GM10266 (cell line): ENCODE data around the gene TBX4.

Source experiments
- DNase-seq: peaks from one replicate; pipeline ENCODE4 v3.0.0; 2012; ENCODE audit errors: extremely low spot score
- TF ChIP-seq, protein P1 (sequence below): IDR thresholded peaks from 2 replicates; pipeline ENCODE4 v1.5.1; 2012; ENCODE audit warnings: mild to moderate bottlenecking, low read depth; ENCODE audit not compliant: control insufficient read depth, insufficient read depth; ENCODE audit errors: missing control alignments

TBX4 gene

DNA sequence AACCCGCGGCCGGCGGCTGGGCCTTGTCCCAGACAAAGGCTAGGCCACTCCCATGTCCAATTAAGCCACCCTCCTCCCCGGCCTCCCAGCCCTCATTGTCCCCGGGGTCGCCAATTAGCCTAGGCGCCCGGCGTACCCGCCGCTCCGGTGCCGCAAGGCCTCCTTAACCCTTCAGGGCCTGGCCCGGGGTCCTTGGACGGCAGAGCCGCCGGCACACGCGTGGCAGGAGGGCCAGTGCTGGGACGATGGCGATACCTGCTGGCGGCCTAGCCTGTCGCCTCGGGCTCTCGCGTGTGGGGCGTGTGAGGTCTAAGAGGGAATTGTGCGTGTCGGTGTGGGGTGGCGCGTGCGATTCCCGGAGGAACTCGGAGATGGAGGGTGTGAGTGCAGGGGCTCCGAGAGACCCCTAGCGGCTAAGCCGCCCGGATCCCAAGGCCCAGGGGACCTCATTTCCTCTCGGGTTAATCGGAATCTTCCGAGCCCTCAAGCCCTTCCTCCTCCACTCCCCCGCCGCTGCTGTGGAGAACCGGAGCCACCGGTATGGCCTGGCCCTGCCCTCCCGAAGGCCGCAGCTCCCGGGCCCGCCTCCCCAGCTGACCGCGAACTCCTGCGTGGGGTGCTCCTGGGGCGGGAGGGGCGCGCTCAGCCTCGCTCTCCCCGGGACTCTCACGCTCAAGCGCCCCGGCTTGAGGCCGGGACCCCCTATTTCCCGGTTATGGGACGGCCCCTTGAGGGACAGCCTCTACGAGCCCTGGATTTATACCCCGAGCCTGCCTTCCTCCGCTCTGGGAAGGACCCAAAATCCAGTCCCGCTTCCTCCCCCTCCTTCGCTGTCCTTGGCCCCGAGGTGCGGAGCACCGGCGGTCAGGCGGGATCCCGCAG is 40.7 kb upstream of the TBX4 start:
- DNase-seq, result peak; percentile 73

GRCh38 chr17:61412143-61412859 is 39.9 kb upstream of the TBX4 start:
- TF ChIP-seq, protein P1, sequence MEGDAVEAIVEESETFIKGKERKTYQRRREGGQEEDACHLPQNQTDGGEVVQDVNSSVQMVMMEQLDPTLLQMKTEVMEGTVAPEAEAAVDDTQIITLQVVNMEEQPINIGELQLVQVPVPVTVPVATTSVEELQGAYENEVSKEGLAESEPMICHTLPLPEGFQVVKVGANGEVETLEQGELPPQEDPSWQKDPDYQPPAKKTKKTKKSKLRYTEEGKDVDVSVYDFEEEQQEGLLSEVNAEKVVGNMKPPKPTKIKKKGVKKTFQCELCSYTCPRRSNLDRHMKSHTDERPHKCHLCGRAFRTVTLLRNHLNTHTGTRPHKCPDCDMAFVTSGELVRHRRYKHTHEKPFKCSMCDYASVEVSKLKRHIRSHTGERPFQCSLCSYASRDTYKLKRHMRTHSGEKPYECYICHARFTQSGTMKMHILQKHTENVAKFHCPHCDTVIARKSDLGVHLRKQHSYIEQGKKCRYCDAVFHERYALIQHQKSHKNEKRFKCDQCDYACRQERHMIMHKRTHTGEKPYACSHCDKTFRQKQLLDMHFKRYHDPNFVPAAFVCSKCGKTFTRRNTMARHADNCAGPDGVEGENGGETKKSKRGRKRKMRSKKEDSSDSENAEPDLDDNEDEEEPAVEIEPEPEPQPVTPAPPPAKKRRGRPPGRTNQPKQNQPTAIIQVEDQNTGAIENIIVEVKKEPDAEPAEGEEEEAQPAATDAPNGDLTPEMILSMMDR, result peak; percentile 98
- peak; percentile 94 for DNase-seq

More for the DNA sequence above, 40.7 kb upstream of the TBX4 start:
- TF ChIP-seq, protein P1, result peak; percentile 24

DNA sequence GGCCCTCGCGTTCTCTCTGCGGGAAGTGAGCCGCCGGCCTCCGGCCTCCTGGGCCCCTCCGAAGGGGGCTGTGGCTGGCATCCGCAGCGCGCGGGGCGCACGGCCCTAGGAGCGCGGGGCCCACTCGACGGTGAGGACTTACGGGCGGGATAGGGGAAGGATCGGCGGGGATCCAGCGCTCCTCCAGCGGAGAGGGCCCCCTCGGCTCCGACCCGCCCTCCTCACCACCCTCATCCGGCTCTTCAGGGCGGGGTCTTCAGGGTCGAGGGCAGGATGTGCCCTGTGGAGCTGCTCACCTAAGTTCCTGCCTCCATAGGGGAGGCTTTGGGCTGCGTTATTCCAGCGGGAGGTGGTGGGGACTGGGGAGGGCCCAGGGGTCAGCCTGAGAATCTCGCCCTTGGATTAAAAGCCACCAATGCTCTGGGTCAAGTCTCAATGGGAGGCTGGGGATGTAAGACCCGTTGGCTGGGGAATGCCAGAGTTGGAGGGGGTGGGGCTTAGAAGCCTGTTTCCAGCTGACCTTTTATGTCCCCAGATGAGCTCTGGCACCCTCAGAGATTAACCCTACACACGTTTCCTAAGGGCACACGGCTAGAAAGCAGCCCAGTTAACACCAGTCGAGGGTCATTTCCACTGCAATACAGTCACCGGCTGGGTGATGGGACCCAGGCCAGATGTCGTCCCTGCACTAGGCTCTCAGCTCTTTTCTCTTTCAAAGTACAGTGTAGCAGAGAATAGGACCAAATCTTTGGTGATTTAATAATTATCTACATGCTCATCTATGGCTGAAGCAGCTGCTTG is 39.2 kb upstream of the TBX4 start:
- peak; percentile 35 for DNase-seq
- TF ChIP-seq, protein P1, result no peak

- DNase-seq, result no peak
- TF ChIP-seq, protein P1, result no peak
Measured at GRCh38 chr17:61413661-61414126, 38.5 kb upstream of the TBX4 start.

DNA sequence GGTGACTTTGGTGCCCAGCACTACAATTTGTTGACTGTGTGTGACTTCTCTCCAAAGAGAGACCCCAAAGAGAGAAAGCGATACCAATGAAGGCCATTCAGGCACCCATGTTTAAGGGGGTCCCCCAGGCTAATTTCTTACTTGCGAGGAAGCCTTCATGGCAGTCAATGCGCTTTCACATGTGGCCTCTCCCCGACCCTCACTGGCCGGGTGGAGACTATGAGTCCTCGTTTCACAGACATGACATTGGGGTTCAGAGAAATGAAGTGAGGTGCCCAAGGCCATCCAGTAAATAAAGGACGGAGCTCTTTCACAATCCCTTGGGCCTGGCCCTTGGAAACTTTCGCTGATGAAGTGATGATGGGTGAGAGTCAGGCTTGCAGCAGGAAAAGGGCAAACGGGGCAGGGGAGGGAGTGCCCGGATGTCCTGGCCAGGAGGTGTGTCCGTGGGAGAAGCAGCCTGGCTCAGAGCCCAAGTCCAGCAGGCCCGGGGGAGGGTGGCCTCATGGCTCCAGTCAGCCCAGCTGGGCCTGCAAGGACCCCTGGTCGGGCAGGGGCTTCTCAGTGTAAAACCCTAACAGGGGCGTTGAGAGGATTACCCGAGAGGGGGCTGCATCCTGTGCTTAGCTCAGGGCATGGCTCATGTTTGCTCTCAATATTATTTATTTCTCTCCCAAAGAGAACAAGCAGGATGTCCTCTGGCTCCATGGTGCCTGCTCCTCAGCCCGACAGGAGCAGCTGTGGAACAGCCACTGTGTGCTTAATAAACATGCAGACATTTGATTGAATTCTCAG is 37.9 kb upstream of the TBX4 start:
- TF ChIP-seq, protein P1, result no peak

DNA sequence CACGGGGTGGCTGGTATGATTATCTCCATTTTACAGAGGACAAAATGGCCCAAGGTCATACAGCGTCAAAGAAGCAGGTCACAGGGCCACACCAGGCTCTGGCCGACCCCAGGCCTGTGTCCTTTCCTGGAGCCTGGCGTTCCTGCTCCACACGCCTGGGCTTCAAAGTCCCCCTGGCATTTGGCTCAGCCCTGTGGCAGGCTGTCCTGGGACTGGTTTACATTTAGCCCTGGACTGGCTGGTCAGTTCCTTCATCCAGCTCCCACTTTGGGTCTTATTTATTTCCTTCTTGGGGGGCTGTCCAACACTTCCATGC is 37.3 kb upstream of the TBX4 start:
- DNase-seq, result no peak
- TF ChIP-seq, protein P1, result no peak

More for the DNA sequence above, 37.9 kb upstream of the TBX4 start:
- DNase-seq, result peak; percentile 12
